Endothelial cell of umbilical vein (primary cell): ENCODE results near the gene ACAP2. TPM values are rescaled to one million over a fixed set of nuclear protein-coding genes. Genes with fewer than 3 reads are reported as not detected.

Source experiments
- BruUV-seq: library from RNA; stranded (reverse); fragments of 400-500 nt; replicated peaks from 2 replicates; lab custom pipeline; 2021; lab: Mats Ljungman, UMichigan
- CTCF ChIA-PET: fragments of 300-600, 350-600 bp; sonication (Branson Sonifier 250); formaldehyde crosslinking; loops from one replicate; lab custom pipeline; 2021; ENCODE audit warnings: antibody characterized with exemption, inconsistent platforms; lab: Charles Lee
- POLR2A ChIA-PET: fragments of 300-600, 350-600 bp; sonication (Branson Sonifier 250); formaldehyde crosslinking; loops from one replicate; lab custom pipeline; 2021; ENCODE audit warnings: antibody characterized with exemption, inconsistent platforms; lab: Charles Lee
- DNase-seq: peaks from one replicate; pipeline ENCODE4 v3.0.0-alpha.2; 2011; ENCODE audit warnings: low read depth, low spot score
- FAIRE-seq: peaks from 2 replicates; lab custom pipeline; 2011; peaks lifted over from hg19 to GRCh38; lab: Jason Lieb, UNC
- H2AFZ ChIP-seq: 2 replicates; pipeline ENCODE4 v1.6.0; 2012; ENCODE audit warnings: low read depth, low read length, control low read depth, inconsistent platforms
- H3K27ac ChIP-seq: 2 replicates; pipeline ENCODE4 v1.5.1; 2011; ENCODE audit warnings: low read depth, mild to moderate bottlenecking, control low read depth, low read length, moderate library complexity; ENCODE audit not compliant: insufficient read depth
- H3K27me3 ChIP-seq, 2 experiments: 2 replicates each; pipeline versions ENCODE4 v1.6.0 to v1.6.1; 2011; ENCODE audit warnings: low read length in 2 of 2, mixed read lengths in 1 of 2; ENCODE audit not compliant: control insufficient read depth in 2 of 2, insufficient read depth in 2 of 2
- H3K36me3 ChIP-seq, 2 experiments: 2 replicates in 1 of 2; 3 replicates in 1 of 2; pipeline ENCODE4 v1.5.1; 2011; ENCODE audit warnings: low read length in 2 of 2, mild to moderate bottlenecking in 1 of 2, moderate library complexity in 1 of 2; ENCODE audit not compliant: control insufficient read depth in 2 of 2, insufficient read depth in 2 of 2; ENCODE audit errors: extremely low read depth in 1 of 2
- H3K4me1 ChIP-seq: 3 replicates; pipeline ENCODE4 v1.5.1; 2011; ENCODE audit warnings: mild to moderate bottlenecking, low read length; ENCODE audit not compliant: control insufficient read depth, insufficient read depth; ENCODE audit errors: extremely low read depth
- H3K4me2 ChIP-seq: 2 replicates; pipeline ENCODE4 v1.6.1; 2011; ENCODE audit warnings: low read length, control low read depth, mixed read lengths; ENCODE audit not compliant: insufficient read depth
- H3K4me3 ChIP-seq, 3 experiments: fragments of 200-600 bp in 1 of 3; sonication (generic), shearing (Covaris generic) in 1 of 3; replicated peaks in 1 of 3; 2 replicates each; pipeline ENCODE4 v1.5.1; 2011 to 2016; ENCODE audit warnings: control low read depth in 3 of 3, low read length in 3 of 3, mild to moderate bottlenecking in 2 of 3, inconsistent platforms in 1 of 3, low read depth in 1 of 3, moderate library complexity in 1 of 3; ENCODE audit not compliant: insufficient read depth in 1 of 3
- H3K79me2 ChIP-seq: 2 replicates; pipeline ENCODE4 v1.6.0; 2012; ENCODE audit warnings: low read length, inconsistent platforms; ENCODE audit not compliant: control insufficient read depth, insufficient read depth
- H3K9ac ChIP-seq: replicated peaks from 2 replicates; pipeline ENCODE3; 2011; ENCODE audit warnings: low read length, control low read depth; ENCODE audit not compliant: insufficient read depth; ENCODE audit errors: extremely low read depth
- H3K9me1 ChIP-seq: replicated peaks from 3 replicates; pipeline ENCODE4 v1.6.0; 2011; ENCODE audit warnings: mild to moderate bottlenecking, low read length; ENCODE audit not compliant: control insufficient read depth, insufficient read depth; ENCODE audit errors: extremely low read depth
- H3K9me3 ChIP-seq: replicated peaks from 2 replicates; pipeline ENCODE4 v1.5.1; 2012; ENCODE audit warnings: low read length, inconsistent platforms; ENCODE audit not compliant: control insufficient read depth, insufficient read depth
- H4K20me1 ChIP-seq: replicated peaks from 2 replicates; pipeline ENCODE3; 2011; ENCODE audit warnings: mild to moderate bottlenecking, low read length; ENCODE audit not compliant: control insufficient read depth, insufficient read depth; ENCODE audit errors: extremely low read depth
- EZH2 ChIP-seq: IDR thresholded peaks from 2 replicates; pipeline ENCODE4 v1.6.1; 2012; ENCODE audit warnings: borderline replicate concordance, low read depth, mild to moderate bottlenecking, moderate library complexity, low read length, inconsistent platforms; ENCODE audit not compliant: severe bottlenecking
- FOS ChIP-seq: IDR thresholded peaks from 2 replicates; pipeline ENCODE4 v1.6.1; 2011; ENCODE audit warnings: mild to moderate bottlenecking, low read length, moderate library complexity, borderline replicate concordance; ENCODE audit not compliant: insufficient read depth
- GATA2 ChIP-seq: IDR thresholded peaks from 2 replicates; pipeline ENCODE4 v1.7.0; 2011; ENCODE audit warnings: low read depth, mild to moderate bottlenecking, moderate library complexity, mixed read lengths, low read length; ENCODE audit not compliant: insufficient read length, insufficient read depth
- JUN ChIP-seq: IDR thresholded peaks from 2 replicates; pipeline ENCODE4 v1.6.1; 2011; ENCODE audit warnings: borderline replicate concordance, low read depth; ENCODE audit not compliant: insufficient read length, insufficient read depth
- MYC ChIP-seq: IDR thresholded peaks from one replicate; pipeline ENCODE4 v1.6.1; 2011; ENCODE audit warnings: mild to moderate bottlenecking, low read depth, low read length
- POLR2A ChIP-seq: IDR thresholded peaks from 2 replicates; pipeline ENCODE4 v1.6.1; 2012; ENCODE audit warnings: low read depth, mild to moderate bottlenecking, control low read depth, low read length
- POLR2AphosphoS5 ChIP-seq: IDR thresholded peaks from 2 replicates; pipeline ENCODE4 v1.6.1; 2012; ENCODE audit warnings: low read depth, mild to moderate bottlenecking, control low read depth, low read length, moderate library complexity; ENCODE audit not compliant: insufficient read depth
- dilution Hi-C: fragments of 300-500 bp; cut with MboI; formaldehyde crosslinking; loops from one replicate; pipeline ENCODE4 v1.15.0; 2019; ENCODE audit warnings: low sequenced_read_pairs; ENCODE audit not compliant: extremely low pct_ligation_motif_present
- intact Hi-C: fragments of 100-400 bp; cut with micrococcal nuclease; formaldehyde crosslinking; loops from one replicate; pipeline ENCODE4 v1.10.0; 2022
- polyA plus RNA-seq, 4 experiments: library from polyadenylated mRNA; depleted of rRNA in 3 of 4; stranded (reverse) in 3 of 4; unstranded in 1 of 4; fragments of >200 nt; gene quantifications; 2 replicates each; pipeline versions ENCODE4 v1.2.1 to v1.2.3, GENCODE V29; 2011 to 2012; ENCODE audit warnings: missing spikeins in 1 of 4
- total RNA-seq: library from RNA; stranded (reverse); gene quantifications from 2 replicates; pipeline ENCODE4 v1.2.3, GENCODE V29; 2021
- TF ChIP-seq, protein P1 (sequence below), 2 donors: IDR thresholded peaks; 1 replicate in 1 of 2; 2 replicates in 1 of 2; pipeline ENCODE4 v1.5.1; 2011; ENCODE audit warnings: low read length in 2 of 2, mild to moderate bottlenecking in 2 of 2, moderate library complexity in 2 of 2, control low read depth in 1 of 2, inconsistent platforms in 1 of 2, low read depth in 1 of 2; ENCODE audit not compliant: insufficient read depth in 1 of 2; ENCODE audit errors: extremely low read depth in 1 of 2
- TF ChIP-seq, protein P2 (sequence below): IDR thresholded peaks from 2 replicates; pipeline ENCODE4 v1.6.1; 2011; ENCODE audit not compliant: insufficient read depth, insufficient read length

ACAP2 gene
- total and polyA plus RNA-seq, 2 donors (not counting 3 experiments of a cell fraction or from before 2014, with no cell fraction given), result 13.6 to 36.9 TPM

DNA sequence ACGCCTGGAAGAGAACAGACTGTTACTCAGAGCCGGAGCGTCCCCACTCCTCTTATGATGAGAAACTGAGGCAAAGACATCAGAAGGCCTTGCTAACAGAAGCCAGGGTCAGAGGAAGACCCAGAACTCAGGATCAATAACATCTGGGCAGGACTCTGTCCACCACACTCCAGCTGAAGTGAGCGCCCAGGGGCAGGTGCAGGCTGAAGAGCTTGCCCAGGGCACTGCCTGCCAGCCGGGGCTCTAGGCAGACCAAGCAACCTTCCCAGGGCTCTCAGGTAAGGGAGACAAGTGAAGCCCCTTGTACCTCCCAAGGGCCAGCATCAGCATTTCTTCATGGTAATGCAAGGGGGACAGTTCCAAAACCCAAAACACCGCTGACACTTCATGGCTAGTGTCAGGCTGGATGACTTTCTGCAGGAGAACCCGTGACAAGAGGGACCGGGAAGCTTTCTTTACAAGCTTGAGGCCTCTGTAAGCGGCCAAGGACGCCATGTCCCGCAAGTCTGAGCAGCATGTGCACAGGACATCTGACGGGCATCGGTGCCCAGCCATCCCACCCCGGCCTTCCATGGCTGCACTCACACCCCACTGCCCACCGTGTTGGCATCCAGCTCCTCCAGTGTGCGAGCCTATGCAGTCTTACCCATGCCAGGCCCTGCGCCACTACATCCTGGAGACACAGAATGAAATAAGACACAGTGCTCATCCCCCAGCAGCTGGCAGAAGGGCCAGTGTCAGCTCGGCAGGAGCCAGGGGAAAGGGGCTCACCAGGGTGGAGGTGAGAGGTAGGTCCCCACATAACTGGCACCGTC, 186.0 kb downstream of the ACAP2 start:
- H3K9me3 ChIP-seq, result no peaks in the 10 kb centered on the region
- TF ChIP-seq EZH2 (no peak), POLR2A (no peak), JUN (no peak), GATA2 (no peak), POLR2AphosphoS5 (no peak), FOS (no peak), MYC (no peak)
- TF ChIP-seq, protein P1, sequence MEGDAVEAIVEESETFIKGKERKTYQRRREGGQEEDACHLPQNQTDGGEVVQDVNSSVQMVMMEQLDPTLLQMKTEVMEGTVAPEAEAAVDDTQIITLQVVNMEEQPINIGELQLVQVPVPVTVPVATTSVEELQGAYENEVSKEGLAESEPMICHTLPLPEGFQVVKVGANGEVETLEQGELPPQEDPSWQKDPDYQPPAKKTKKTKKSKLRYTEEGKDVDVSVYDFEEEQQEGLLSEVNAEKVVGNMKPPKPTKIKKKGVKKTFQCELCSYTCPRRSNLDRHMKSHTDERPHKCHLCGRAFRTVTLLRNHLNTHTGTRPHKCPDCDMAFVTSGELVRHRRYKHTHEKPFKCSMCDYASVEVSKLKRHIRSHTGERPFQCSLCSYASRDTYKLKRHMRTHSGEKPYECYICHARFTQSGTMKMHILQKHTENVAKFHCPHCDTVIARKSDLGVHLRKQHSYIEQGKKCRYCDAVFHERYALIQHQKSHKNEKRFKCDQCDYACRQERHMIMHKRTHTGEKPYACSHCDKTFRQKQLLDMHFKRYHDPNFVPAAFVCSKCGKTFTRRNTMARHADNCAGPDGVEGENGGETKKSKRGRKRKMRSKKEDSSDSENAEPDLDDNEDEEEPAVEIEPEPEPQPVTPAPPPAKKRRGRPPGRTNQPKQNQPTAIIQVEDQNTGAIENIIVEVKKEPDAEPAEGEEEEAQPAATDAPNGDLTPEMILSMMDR (IDR thresholded peaks at IDR 0.05; ENCODE audit: extremely low read depth in 1 of 2, insufficient read depth in 1 of 2, low read depth in 1 of 2, low read length in 2 of 2), result no peak
- TF ChIP-seq, protein P2, sequence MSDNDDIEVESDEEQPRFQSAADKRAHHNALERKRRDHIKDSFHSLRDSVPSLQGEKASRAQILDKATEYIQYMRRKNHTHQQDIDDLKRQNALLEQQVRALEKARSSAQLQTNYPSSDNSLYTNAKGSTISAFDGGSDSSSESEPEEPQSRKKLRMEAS, result no peak
- H3K4me1 ChIP-seq, result peaks cover 35% of the 10 kb centered on the region
- no peak overlapping the region for H3K9ac ChIP-seq
- dilution Hi-C loops, result loop anchor here (5.0 kb wide), 1 partner anchor 105 kb away; no protein-coding TSS in a partner anchor
- H3K36me3 ChIP-seq, result no peaks in the 10 kb centered on the region
- ChIA-PET CTCF (interaction anchor here (0.9 to 5.0 kb wide), 7 partner anchors 30 to 585 kb away, joined by 3 to 35 read pairs (median 4); partner anchors contain the start of gene LSG1), POLR2A (no interaction called here)
- intact Hi-C loops, result no loop called here
- FAIRE-seq (no peak), DNase-seq (no peak)
- peaks cover 59% of the 10 kb centered on the region for H3K79me2 ChIP-seq
- no peak overlapping the region for H3K4me2 ChIP-seq
- BruUV-seq, result no TSS peak
- H3K4me3 ChIP-seq, result no peak overlapping the region
- no peaks in the 10 kb centered on the region for H3K9me1 ChIP-seq
- no peaks in the 10 kb centered on the region for H3K27me3 ChIP-seq
- H4K20me1 ChIP-seq, result no peaks in the 10 kb centered on the region
- no peak overlapping the region for H2AFZ ChIP-seq
- H3K27ac ChIP-seq, result no peak overlapping the region
